Posterior vena cava (tissue), 2 donors: Measurements from ENCODE around the gene KCNMB2. TPM values are rescaled to one million over a fixed set of nuclear protein-coding genes. Genes with fewer than 3 reads are reported as not detected.

ENCODE experiments used
- DNase-seq: peaks from one replicate; pipeline ENCODE4 v3.0.0-alpha.2; 2020; ENCODE audit warnings: low spot score
- intact Hi-C, 2 donors: fragments of 100-400 bp; cut with DNase I; formaldehyde crosslinking; loops; one replicate each; pipeline versions ENCODE4 v1.14.1 to v1.14.2; 2022 to 2023
- total RNA-seq, 2 donors: library from RNA; stranded (reverse); fragmentation: NEBNext Ultra II Directional; extraction: Animal tissue kit (Norgen Biotek cat#: 25700); gene quantifications; one replicate each; pipeline ENCODE4 v1.2.1, GENCODE V29; 2021
- donor health status: DM: yes; HTN: yes; CAD: no.
- donor health status: DM: yes; HTN: yes; CAD: no.

The KCNMB2 gene
- total RNA-seq, 2 donors from 2014 or later = not detected

DNA sequence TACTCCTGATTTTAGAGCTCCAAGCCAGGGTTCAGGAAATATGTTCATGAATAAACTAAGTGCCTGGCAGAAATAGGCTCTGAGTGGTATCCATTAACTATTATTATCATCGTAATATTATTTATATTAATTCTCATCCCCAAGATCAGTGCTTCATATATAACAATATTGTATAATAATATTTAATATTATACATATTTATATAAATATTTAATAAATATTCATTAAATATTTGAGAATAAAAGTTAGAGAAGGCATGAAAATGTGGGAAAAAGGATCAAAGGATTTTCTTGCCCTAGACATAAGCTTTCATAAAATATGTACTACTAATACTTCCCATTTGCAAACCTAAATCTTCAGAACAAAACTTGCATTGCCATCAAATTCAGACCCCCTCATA is 338.9 kb downstream of the KCNMB2 start:
- intact Hi-C loops = no loop called here
- no peak for DNase-seq

DNA sequence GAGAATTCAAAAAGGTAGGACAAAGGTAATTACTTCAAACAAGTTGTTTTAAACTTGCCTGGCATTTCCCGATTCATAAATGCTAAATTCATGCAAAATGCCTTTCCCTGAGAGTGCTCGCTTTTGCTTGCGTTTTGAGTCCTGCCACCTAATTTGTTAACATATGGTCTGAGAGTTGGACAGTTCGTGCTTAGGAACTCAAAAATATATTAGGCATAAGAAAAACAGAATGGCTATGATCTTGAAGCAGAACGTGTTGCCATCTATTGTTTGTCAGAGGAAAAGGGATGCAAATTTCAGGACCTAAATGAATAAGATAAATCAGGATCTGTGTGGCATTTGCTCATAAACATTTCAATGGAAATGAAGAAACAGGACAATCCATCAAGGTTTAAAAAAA is 339.6 kb downstream of the KCNMB2 start:
- intact Hi-C loops = no loop called here
- no peak for DNase-seq

DNA sequence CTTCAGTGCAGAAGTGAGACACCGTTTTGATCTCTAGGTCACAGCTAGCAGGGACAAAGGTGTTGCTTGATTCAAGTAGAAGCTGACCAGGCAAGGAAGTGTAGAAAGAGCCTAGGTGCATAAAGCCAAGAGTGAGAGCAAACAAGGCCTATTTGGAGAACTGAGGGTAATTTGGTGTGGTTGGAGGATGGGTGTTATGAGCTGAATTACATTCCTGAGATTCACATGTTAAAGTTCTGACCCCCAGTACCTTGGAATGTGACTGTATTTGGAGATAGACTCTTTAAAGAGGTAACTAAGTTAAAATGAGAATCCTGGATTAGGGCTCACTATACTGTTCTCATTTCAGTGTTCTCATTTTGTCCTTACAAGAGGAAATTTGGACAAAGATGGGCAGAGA is 344.0 kb downstream of the KCNMB2 start:
- intact Hi-C loops = no loop called here
- DNase-seq = no peak
